Midbrain (tissue), 1 donor: ENCODE data around the gene HERPUD1.
"Not testable (repeated sequence)": the region's sequence is repeated elsewhere in the genome, so short reads cannot be mapped to it uniquely, and the experiment has no call there.

Source experiments
- DNase-seq: peaks from one replicate; lab custom pipeline; 2025; lab: John Stamatoyannopoulos, UW

HERPUD1 gene

GRCh38 chr16:56934599-56935145 lies 2.7 kb downstream of the HERPUD1 start:
- DNase-seq = not testable (repeated sequence)

- no peak for DNase-seq
These were observed 3.3 kb downstream of the HERPUD1 start for GRCh38 chr16:56935201-56935600.

- no peak for DNase-seq
These were observed 4.5 kb downstream of the HERPUD1 start for GRCh38 chr16:56936491-56936890.

- peak; percentile 24 for DNase-seq
These were observed 5.0 kb downstream of the HERPUD1 start for GRCh38 chr16:56936950-56937349.

- DNase-seq = no peak
These were observed 6.9 kb downstream of the HERPUD1 start for GRCh38 chr16:56938664-56939513.

GRCh38 chr16:56939801-56940200 lies 7.9 kb downstream of the HERPUD1 start:
- no peak for DNase-seq

GRCh38 chr16:56941092-56941491 lies 9.2 kb downstream of the HERPUD1 start:
- no peak for DNase-seq

GRCh38 chr16:56941856-56942331 lies 10.0 kb downstream of the HERPUD1 start:
- DNase-seq = no peak

GRCh38 chr16:56943761-56944375 lies 11.9 kb downstream of the HERPUD1 start:
- DNase-seq = no peak

GRCh38 chr16:56944954-56945839 lies 13.3 kb downstream of the HERPUD1 start:
- DNase-seq = no peak

- no peak for DNase-seq
These were observed 14.0 kb downstream of the HERPUD1 start for GRCh38 chr16:56945847-56946527.

GRCh38 chr16:56946767-56947603 lies 15.0 kb downstream of the HERPUD1 start:
- DNase-seq = no peak

GRCh38 chr16:56947604-56947995 lies 15.7 kb downstream of the HERPUD1 start:
- no peak for DNase-seq

GRCh38 chr16:56948234-56948633 lies 16.3 kb downstream of the HERPUD1 start:
- no peak for DNase-seq

GRCh38 chr16:56950051-56950450 lies 18.1 kb downstream of the HERPUD1 start:
- no peak for DNase-seq

- DNase-seq = no peak
These were observed 18.5 kb downstream of the HERPUD1 start for GRCh38 chr16:56950455-56950854.

- no peak for DNase-seq
These were observed 19.2 kb downstream of the HERPUD1 start for GRCh38 chr16:56950881-56951771.

GRCh38 chr16:56953006-56953405 lies 21.1 kb downstream of the HERPUD1 start:
- no peak for DNase-seq

- DNase-seq = no peak
These were observed 24.1 kb downstream of the HERPUD1 start for GRCh38 chr16:56956076-56956475.
